Measurements from ENCODE around the gene NEDD4L.
"Not testable (repeated sequence)": the region's sequence is repeated elsewhere in the genome, so short reads cannot be mapped to it uniquely, and the experiment has no call there.

The NEDD4L gene

DNA sequence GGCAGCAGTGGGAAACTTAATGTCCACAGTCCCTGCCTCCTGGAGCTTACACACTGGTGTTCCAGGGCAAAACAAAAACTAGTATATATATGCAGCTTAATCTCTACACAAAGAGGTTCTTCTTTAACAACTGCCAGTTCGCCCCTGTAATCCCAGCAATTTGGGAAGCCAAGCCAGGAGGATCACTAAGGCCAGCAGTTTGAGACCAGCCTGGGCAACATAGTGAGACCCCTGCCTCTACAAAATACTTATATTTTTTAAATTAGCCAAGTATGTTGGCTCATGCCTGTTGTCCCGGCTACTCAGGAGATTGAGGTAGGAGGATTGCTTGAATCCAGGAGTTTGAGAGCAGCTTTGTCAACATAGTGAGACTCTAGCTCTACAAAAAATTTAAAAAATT, 17.2 kb upstream of the NEDD4L start:
- DNase-seq (ENCODE audit: low read depth, low spot score) = no peak

DNA sequence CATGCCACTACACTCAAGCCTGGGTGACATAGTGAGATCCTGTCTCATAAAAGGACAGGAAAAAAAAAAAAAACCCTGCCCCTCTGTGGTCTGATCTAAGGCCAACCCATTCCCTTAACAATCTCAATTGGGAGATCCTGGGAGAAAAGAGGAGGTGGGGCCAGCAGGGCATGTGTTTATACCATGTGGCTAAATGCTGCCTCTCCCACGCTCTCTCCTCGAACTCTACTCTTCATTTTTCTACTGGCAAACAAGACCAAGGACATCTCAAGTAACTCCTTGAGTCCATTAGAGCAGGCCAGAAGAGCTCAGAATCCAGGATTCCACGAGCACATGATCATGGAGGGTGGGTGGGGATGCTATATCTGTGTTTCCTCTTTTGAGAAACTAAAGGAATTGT, 16.7 kb upstream of the NEDD4L start:
- DNase-seq (ENCODE audit: low read depth, low spot score) = no peak

GRCh38 chr18:58028109-58028784, 15.8 kb upstream of the NEDD4L start:
- no peak for DNase-seq (ENCODE audit: low read depth, low spot score)

DNA sequence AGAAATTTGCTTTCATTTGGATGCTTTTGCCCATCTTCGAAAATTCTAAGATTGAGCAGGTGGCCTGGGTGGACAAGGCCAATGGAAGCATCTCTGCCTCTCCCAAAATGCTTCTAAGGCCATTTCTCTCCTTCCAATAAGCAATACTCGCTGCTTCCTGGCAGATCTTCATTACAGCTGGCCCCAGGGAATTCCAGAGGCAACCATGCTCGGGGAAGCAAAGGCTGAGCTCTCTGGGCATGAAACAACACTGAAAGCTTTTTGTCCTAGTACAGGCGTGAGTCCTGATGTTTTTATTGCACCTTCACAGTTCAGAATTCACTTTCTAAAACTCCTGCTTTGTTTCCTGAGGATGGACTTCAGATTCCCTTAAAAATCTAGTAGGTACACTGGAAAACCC, 11.8 kb upstream of the NEDD4L start:
- DNase-seq (ENCODE audit: low read depth, low spot score) = no peak

GRCh38 chr18:58033216-58033615, 10.8 kb upstream of the NEDD4L start:
- DNase-seq (ENCODE audit: low read depth, low spot score) = no peak

GRCh38 chr18:58034370-58034769, 9.7 kb upstream of the NEDD4L start:
- no peak for DNase-seq (ENCODE audit: low read depth, low spot score)

DNA sequence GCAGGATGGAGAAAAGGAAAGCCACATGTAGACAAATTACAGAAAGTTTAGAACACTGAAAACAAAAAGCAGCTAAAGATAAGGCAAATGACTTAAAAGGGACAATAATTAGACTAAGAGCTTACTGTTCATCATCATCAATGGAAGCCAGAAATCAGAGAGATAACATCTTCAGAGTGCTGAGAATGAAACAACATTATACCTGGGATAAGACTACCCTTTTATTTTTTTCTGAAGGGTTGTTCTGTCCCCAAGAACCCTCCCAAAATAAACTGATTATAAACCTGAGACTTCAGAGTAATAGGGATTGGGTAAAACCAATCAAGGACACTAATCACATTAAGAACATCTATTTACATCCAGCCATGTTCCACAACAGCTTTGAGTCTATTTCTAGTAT, 6.9 kb upstream of the NEDD4L start:
- no peak for DNase-seq (ENCODE audit: low read depth, low spot score)

DNA sequence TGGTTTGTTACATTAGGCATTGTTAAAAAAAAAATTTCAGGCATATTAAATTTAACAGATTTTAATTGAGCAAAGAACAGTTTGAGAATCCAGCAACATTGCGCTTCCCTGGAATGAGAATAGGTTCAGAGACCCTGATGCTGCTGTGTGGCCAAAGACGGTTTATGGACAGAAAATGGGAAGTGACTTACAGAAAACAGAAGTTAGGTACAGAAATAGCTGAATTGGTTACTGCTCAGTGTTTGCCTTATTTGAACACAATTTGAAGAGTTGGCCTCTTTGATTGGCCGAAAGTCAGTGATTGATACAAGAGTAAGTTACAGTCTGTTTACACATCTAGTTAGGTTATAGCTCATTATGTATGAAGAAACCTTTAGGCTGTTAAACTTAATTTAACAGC, 6.0 kb upstream of the NEDD4L start:
- no peak for DNase-seq (ENCODE audit: low read depth, low spot score)

- DNase-seq (ENCODE audit: low read depth, low spot score) = no peak
Observed at GRCh38 chr18:58041633-58042032, 2.4 kb upstream of the NEDD4L start.

- DNase-seq (ENCODE audit: low read depth, low spot score) = no peak
Observed at GRCh38 chr18:58042826-58043490, 1.1 kb upstream of the NEDD4L start.

DNA sequence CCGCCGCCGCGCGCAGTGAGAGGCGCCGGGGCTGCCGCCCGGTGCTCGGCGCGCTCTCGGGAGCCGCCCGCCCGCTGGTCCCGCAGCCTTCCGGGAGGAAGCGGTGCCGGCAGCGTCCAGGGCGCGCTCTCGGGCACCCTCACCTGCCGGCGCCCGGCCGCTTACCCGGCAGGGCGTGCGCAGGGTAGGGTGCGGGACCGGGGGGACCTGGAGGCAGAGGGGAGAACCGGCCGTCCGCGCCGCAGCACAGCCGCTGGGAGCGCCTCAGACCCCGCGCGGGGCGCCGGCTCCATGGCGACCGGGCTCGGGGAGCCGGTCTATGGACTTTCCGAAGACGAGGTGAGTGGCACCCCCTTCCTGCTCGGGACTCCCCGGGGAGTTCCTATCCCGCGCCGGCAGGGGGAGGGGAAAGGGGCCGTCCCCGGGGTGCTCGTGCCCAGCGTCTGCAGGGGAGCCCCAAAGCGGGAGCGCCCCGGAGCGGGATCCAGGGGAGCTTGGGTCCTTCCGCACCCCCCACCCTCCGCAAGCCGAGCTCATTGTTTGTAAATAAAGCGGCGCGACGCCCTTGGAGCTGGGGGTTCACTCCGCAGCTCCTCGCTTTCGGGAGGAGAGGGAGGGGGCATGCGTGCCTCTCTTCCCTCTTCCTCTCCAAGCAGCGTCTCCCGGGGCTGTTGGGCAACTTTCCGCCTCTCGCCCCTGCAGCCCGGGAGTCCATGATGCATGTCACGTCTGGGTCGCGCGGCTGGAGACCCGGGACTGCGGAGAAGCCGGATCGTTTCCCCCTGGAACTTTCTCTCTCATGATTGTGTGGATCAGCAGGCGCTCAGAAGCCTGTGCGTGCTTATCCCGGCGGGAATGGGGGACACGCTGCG, 580 bp downstream of the NEDD4L start:
- DNase-seq (ENCODE audit: low read depth, low spot score) = no peak

- no peak for DNase-seq (ENCODE audit: low read depth, low spot score)
Observed at GRCh38 chr18:58045242-58046092, 1.4 kb downstream of the NEDD4L start.

DNA sequence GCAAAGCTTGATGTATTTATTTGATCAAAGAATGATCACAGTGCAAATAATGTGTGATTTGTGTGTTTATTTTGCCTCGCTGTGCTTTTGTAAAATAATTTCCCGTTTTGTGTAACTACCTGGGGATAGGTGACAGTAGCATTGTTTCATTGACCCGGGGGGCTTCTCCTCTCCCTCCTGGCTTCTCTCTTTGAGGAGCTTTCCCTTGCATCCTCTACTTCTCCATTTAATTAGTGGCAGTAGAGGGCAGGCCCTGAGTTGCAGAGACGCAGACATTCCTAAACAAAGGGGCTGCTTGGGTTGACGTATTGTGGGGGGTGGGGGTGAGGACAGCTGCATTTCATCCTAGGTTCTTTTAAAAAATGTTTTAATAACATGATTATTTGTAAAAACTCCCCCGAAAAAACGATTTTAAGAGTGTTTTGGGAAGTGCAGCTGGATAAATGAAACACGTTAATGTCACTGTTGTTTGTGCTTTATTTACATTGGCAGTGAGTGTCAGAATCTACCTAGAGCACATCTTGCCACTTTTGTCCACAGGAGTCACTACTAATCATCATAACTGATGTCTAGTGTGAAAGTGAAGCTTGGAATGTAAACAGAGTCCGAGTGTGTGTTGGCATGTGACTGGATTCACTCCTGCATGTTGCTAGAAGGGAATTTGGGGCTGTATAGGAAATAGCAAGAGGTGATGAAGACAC, 2.2 kb downstream of the NEDD4L start:
- no peak for DNase-seq (ENCODE audit: low read depth, low spot score)

- DNase-seq (ENCODE audit: low read depth, low spot score) = no peak
Observed at GRCh38 chr18:58046794-58047555, 2.9 kb downstream of the NEDD4L start.

GRCh38 chr18:58047556-58047882, 3.5 kb downstream of the NEDD4L start:
- DNase-seq (ENCODE audit: low read depth, low spot score) = no peak

DNA sequence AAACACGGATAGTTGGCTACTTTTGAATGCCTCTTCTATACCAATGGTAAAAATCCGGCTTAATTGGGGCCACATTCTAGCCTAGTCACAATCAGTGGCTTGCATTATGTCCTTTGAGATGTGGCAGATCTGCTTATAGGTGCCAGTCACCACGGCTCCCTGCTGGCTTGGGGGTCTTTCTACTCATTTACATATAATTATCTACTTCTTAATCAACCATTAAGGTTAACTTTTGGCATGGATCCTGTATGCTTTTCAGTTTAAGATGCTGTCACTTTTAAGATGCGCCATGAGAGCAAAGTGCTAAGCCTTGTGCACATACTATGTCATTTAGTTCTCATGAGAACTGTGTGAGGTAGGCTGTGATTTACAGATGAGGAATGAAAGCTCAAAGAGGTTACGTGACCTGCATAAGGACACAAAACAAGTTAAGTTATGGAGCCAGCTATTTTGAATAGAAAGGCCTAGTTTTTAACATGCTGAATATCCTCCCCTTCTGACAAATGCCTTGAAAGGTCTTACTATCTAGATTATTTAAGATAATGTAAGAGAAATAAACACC, 4.1 kb downstream of the NEDD4L start:
- DNase-seq (ENCODE audit: low read depth, low spot score) = no peak

DNA sequence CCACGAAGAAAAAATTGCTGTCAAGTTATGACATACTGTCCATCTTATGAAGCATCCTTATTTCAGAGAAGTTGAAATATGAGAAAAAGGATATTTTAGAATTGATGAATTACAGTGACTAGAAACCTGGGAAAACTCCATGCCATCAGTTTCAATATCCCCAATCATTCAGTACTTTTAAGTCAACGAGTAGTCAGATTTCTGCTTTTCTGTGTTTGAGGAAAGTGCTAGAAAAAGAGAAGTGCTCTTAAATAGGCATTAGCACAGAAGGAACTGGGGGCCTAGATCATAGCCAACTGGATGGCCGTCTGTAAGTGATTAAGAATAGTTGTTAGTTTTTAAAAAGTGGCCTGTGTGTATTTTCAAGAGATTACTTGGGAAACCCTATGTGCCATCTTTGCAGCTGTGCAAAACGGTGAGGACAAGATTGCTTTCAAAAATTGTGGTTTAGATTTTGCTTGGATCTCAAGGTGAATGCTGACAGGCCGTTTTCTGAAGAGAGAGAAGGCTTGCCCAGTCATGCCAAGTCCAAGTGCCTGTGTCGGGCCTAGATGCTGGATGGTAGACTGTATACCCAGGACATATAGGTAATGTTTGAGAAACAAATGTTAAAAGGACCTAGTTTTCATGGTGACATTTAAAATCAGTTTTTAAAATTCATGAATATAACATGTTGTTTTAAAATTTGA, 5.1 kb downstream of the NEDD4L start:
- DNase-seq (ENCODE audit: low read depth, low spot score) = no peak

DNA sequence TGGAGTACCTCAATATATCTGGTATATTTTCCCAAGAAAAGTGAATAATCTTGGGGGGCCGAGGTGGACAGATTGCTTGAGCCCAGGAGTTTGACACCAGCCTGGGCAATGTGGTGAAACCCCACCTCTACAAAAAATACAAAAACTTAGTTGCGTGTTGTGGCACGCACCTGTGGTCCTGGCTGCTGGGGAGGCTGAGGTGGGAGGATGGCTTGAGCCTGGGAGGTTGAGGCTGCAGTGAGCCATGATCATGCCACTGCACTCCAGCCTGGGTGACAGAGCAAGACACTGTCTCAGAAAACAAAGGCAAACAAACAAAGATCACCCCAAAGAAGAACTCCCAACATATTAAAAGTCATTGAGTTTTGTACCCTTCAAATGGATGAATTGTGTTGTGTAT, 6.9 kb downstream of the NEDD4L start:
- not testable (repeated sequence) for DNase-seq (ENCODE audit: low read depth, low spot score)

DNA sequence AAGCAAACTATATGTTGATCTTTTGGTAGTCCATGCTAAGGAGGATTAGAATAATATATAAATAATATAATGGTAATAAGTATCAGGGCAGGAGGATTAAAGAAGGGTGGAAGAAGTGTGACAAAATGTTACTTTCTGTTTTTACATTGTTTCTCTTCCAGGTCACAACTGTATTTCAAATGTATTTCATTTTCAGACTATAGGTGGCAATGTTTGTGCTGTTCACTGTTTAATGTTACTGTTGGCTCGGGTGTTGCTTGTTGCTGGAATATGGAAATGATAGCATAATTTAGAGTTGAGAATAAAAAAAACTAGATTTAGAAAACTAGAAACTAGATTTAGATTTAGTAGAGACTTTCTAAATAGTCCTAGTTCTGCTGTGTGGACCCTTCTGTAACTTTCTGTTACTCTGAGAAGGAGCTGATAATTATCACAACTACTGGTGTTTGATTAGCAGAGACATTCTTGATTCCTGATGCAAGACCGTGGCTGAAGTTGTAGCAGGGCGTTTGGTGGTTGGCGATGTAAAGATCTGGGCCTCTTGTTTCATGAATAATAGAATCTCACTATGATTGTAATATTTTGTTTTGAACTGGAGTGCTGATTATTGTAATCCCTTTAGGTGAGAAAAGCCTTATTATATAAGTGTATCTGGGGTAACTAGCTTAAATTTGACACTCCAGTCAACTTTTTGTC, 7.9 kb downstream of the NEDD4L start:
- DNase-seq (ENCODE audit: low read depth, low spot score) = no peak
